HUES6 (cell line): ENCODE results near the gene ENTHD1.

Experiments
- H3K27ac ChIP-seq: 2 replicates; pipeline ENCODE4 v1.7.0; 2013; ENCODE audit warnings: low read depth, mild to moderate bottlenecking, low read length, inconsistent platforms
- H3K27me3 ChIP-seq: 2 replicates; pipeline ENCODE4 v1.6.1; 2013; ENCODE audit warnings: low read length; ENCODE audit not compliant: control insufficient read depth, insufficient read depth
- H3K36me3 ChIP-seq: 2 replicates; pipeline ENCODE4 v1.6.1; 2013; ENCODE audit warnings: low read length; ENCODE audit not compliant: control insufficient read depth, insufficient read depth
- H3K4me1 ChIP-seq: 2 replicates; pipeline ENCODE4 v1.6.1; 2013; ENCODE audit warnings: low read length; ENCODE audit not compliant: control insufficient read depth, insufficient read depth
- H3K4me3 ChIP-seq: 2 replicates; pipeline ENCODE4 v1.5.1; 2013; ENCODE audit warnings: low read depth, low read length
- H3K9ac ChIP-seq: one replicate; pipeline ENCODE4 v1.6.1; 2013; ENCODE audit warnings: mild to moderate bottlenecking, low read length
- H3K9me3 ChIP-seq: 2 replicates; pipeline ENCODE4 v1.6.1; 2013; ENCODE audit warnings: low read depth, low read length; ENCODE audit not compliant: control insufficient read depth, insufficient read depth

The ENTHD1 gene

GRCh38 chr22:39809772-39810557 is 83.6 kb downstream of the ENTHD1 start:
- Histone ChIP-seq H3K27ac (no peak overlapping the region), H3K36me3 (no peaks in the 10 kb centered on the region), H3K27me3 (peaks cover 12% of the 10 kb centered on the region; the same call in 1 of the 2 replicates), H3K4me3 (no peak overlapping the region), H3K9ac (no peak overlapping the region), H3K9me3 (no peaks in the 10 kb centered on the region), H3K4me1 (no peaks in the 10 kb centered on the region)

- Histone ChIP-seq H3K27me3 (peaks cover 14% of the 10 kb centered on the region; the same call in 1 of the 2 replicates), H3K4me3 (no peak overlapping the region), H3K9me3 (no peaks in the 10 kb centered on the region), H3K4me1 (no peaks in the 10 kb centered on the region), H3K9ac (no peak overlapping the region), H3K27ac (no peak overlapping the region), H3K36me3 (no peaks in the 10 kb centered on the region)
Measured at GRCh38 chr22:39808081-39808480, 85.5 kb downstream of the ENTHD1 start.

GRCh38 chr22:39806109-39806508 is 87.5 kb downstream of the ENTHD1 start:
- Histone ChIP-seq H3K9me3 (no peaks in the 10 kb centered on the region), H3K36me3 (no peaks in the 10 kb centered on the region), H3K27me3 (peaks cover 20% of the 10 kb centered on the region; the same call in 1 of the 2 replicates), H3K9ac (no peak overlapping the region), H3K4me1 (no peaks in the 10 kb centered on the region), H3K27ac (no peak overlapping the region), H3K4me3 (no peak overlapping the region)

- Histone ChIP-seq H3K27me3 (peaks cover 20% of the 10 kb centered on the region; the same call in 1 of the 2 replicates), H3K4me3 (no peak overlapping the region), H3K27ac (no peak overlapping the region), H3K9me3 (no peaks in the 10 kb centered on the region), H3K4me1 (no peaks in the 10 kb centered on the region), H3K36me3 (no peaks in the 10 kb centered on the region), H3K9ac (no peak overlapping the region)
Measured at GRCh38 chr22:39805117-39805516, 88.4 kb downstream of the ENTHD1 start.

- Histone ChIP-seq H3K4me3 (no peak overlapping the region), H3K27ac (no peak overlapping the region), H3K36me3 (no peaks in the 10 kb centered on the region), H3K9me3 (peaks cover 4% of the 10 kb centered on the region; the same call in 1 of the 2 replicates), H3K27me3 (peaks cover 14% of the 10 kb centered on the region; the same call in 1 of the 2 replicates), H3K4me1 (no peaks in the 10 kb centered on the region), H3K9ac (no peak overlapping the region)
Measured at GRCh38 chr22:39802682-39803081, 90.9 kb downstream of the ENTHD1 start.

GRCh38 chr22:39800790-39801520 is 92.6 kb downstream of the ENTHD1 start:
- H3K27ac ChIP-seq, result no peak overlapping the region
- no peaks in the 10 kb centered on the region for H3K4me1 ChIP-seq
- no peak overlapping the region for H3K4me3 ChIP-seq
- no peak overlapping the region for H3K9ac ChIP-seq
- H3K36me3 ChIP-seq, result no peaks in the 10 kb centered on the region
- H3K27me3 ChIP-seq, result peaks cover 14% of the 10 kb centered on the region; the same call in 1 of the 2 replicates
- peaks cover 4% of the 10 kb centered on the region; the same call in 1 of the 2 replicates for H3K9me3 ChIP-seq

GRCh38 chr22:39797528-39798147 is 95.9 kb downstream of the ENTHD1 start:
- Histone ChIP-seq H3K4me1 (no peaks in the 10 kb centered on the region), H3K27ac (no peak overlapping the region), H3K9me3 (peaks cover 4% of the 10 kb centered on the region; the same call in 1 of the 2 replicates), H3K9ac (no peak overlapping the region), H3K36me3 (no peaks in the 10 kb centered on the region), H3K27me3 (peaks cover 2% of the 10 kb centered on the region; the same call in 1 of the 2 replicates), H3K4me3 (no peak overlapping the region)

- H3K27ac ChIP-seq, result no peak overlapping the region
- no peaks in the 10 kb centered on the region for H3K36me3 ChIP-seq
- no peak overlapping the region for H3K4me3 ChIP-seq
- no peaks in the 10 kb centered on the region for H3K4me1 ChIP-seq
- no peaks in the 10 kb centered on the region for H3K9me3 ChIP-seq
- H3K9ac ChIP-seq, result no peak overlapping the region
- no peaks in the 10 kb centered on the region for H3K27me3 ChIP-seq
Measured at GRCh38 chr22:39789788-39790187, 103.8 kb downstream of the ENTHD1 start.

- no peak overlapping the region for H3K4me3 ChIP-seq
- H3K27ac ChIP-seq, result no peak overlapping the region
- no peaks in the 10 kb centered on the region for H3K9me3 ChIP-seq
- no peak overlapping the region for H3K9ac ChIP-seq
- H3K4me1 ChIP-seq, result no peaks in the 10 kb centered on the region
- H3K27me3 ChIP-seq, result no peaks in the 10 kb centered on the region
- no peaks in the 10 kb centered on the region for H3K36me3 ChIP-seq
Measured at GRCh38 chr22:39785232-39785631, 108.3 kb downstream of the ENTHD1 start.

- Histone ChIP-seq H3K9ac (no peak overlapping the region), H3K4me1 (peaks cover 4% of the 10 kb centered on the region; the same call in 1 of the 2 replicates), H3K9me3 (no peaks in the 10 kb centered on the region), H3K36me3 (no peaks in the 10 kb centered on the region), H3K27me3 (no peaks in the 10 kb centered on the region), H3K4me3 (no peak overlapping the region), H3K27ac (no peak overlapping the region)
Measured at GRCh38 chr22:39777716-39778454, 115.7 kb downstream of the ENTHD1 start.
